ENCODE measurements around the gene RPUSD1.

RPUSD1 gene

DNA sequence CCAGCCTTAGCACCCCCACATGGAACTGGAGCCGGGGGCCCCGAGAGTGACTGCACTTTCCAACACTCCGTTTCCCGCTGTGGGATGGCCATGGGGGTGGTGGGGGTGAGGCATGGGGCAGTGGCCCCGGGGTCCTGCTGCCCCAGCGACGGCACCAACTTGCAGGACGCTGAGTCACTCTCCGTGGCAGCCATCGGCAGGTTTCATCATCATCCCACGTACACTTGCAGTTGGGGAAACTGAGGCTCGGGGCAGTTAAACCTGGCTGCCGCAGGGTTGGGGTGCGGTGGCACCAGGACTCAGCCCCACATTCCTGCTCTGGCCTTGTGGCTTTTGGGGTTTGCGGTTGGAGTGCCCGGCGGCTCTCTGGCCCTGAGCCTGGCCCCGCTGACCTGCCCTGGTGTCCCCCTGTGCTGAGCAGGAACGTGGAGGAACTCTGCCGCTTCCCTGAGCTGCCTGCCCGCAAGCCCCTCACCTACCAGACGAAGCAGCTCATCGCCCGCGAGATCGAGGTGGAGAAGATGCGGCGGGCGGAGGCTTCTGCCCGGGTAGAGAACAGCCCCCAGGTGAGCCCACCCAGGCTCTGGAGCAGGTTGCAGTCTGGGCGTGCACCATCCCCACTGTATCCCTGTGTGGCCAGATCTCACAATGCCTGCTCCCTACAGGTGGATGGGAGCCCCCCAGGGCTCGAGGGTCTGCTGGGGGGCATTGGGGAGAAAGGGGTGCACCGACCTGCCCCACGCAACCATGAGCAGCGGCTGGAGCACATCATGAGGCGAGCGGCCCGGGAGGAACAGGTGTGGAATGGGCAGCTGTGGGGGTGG, 8.3 kb upstream of the RPUSD1 start:
- no peak for DNase-seq (ENCODE audit: low spot score in 2 of 2)
- H3K36me3 Mint-ChIP-seq, result peaks cover 3% of the 10 kb centered on the region
- no peak overlapping the region for H3K27ac Mint-ChIP-seq
- no peaks in the 10 kb centered on the region for H3K9me3 Mint-ChIP-seq
- H3K4me3 Mint-ChIP-seq, result no peak overlapping the region
- peaks cover 8% of the 10 kb centered on the region for H3K4me1 Mint-ChIP-seq
- no peak for ATAC-seq

GRCh38 chr16:795580-796229, 7.5 kb upstream of the RPUSD1 start:
- Mint-ChIP-seq H3K4me3 (no peak overlapping the region), H3K27ac (no peak overlapping the region), H3K9me3 (no peaks in the 10 kb centered on the region), H3K4me1 (peaks cover 13% of the 10 kb centered on the region), H3K36me3 (peaks cover 11% of the 10 kb centered on the region)
- ATAC-seq (no peak), DNase-seq (ENCODE audit: low spot score in 2 of 2) (no peak)

- Mint-ChIP-seq H3K36me3 (peaks cover 17% of the 10 kb centered on the region), H3K4me1 (peaks cover 13% of the 10 kb centered on the region), H3K9me3 (no peaks in the 10 kb centered on the region), H3K4me3 (no peak overlapping the region), H3K27ac (no peak overlapping the region)
- ATAC-seq (no peak), DNase-seq (ENCODE audit: low spot score in 2 of 2) (no peak)
Measured at GRCh38 chr16:794853-795466, 6.8 kb upstream of the RPUSD1 start.

DNA sequence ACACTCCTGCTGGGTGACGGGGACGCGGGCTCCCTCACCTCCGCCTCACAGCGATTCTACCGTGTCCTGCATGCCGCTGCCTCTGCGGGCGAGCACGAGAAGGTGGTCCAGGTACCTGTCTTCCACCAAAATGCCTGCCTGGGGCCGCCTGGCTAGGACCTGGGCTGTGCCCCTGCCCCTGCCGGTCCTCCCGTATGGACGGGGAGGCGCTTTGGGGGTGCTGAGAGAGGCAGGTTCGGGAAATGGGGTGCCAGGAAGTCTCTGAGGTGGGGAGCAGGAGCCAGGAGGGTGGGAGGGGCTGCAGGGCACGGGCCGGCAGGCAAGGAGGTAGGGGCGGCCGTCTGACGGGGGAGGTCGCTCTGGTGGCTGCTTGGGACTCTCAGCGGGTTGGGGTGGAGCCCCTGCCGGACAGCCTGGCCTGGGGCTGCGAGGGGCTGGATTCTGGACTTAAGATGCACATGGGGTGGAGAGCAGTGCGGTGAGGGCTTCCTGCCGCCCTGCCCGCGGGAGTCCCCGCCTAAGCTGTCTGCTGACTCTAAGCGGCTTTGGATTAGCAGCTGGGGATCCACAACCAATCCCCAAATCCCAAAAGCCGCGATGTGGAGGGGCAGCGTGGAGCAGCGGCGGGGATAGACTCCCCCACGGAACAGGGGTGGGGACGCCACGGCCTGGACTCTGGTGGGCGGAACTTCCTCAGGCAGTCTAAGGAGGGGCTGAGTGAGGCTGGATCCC, 6.1 kb upstream of the RPUSD1 start:
- H3K27ac Mint-ChIP-seq, result no peak overlapping the region
- DNase-seq (ENCODE audit: low spot score in 2 of 2), result no peak
- peaks cover 13% of the 10 kb centered on the region for H3K4me1 Mint-ChIP-seq
- no peak overlapping the region for H3K4me3 Mint-ChIP-seq
- H3K36me3 Mint-ChIP-seq, result peaks cover 17% of the 10 kb centered on the region
- no peaks in the 10 kb centered on the region for H3K9me3 Mint-ChIP-seq
- no peak for ATAC-seq

DNA sequence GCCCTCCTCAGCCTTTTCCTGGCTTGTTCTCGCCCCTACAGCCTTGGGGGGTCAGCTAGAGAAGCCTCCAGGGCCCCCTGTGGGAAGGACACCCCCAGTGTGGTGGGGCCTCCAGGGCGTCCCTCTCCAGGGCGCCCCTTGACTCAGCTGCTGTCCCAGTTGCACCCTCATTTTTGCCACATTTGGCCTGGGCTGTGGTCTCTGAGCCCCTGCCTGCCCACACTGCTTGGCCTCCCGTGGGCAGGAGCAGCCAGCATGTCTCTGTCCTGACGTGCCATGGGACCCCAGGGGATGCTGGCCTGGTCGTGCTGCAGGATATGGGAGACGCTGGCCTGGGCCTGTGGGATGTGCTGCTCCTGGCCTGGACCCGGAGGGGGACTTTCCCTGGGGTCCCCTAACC, 5.2 kb upstream of the RPUSD1 start:
- H3K9me3 Mint-ChIP-seq, result no peaks in the 10 kb centered on the region
- no peak overlapping the region for H3K27ac Mint-ChIP-seq
- H3K4me1 Mint-ChIP-seq, result peaks cover 13% of the 10 kb centered on the region
- H3K4me3 Mint-ChIP-seq, result no peak overlapping the region
- DNase-seq (ENCODE audit: low spot score in 2 of 2) (no peak), ATAC-seq (no peak)
- peaks cover 17% of the 10 kb centered on the region for H3K36me3 Mint-ChIP-seq

DNA sequence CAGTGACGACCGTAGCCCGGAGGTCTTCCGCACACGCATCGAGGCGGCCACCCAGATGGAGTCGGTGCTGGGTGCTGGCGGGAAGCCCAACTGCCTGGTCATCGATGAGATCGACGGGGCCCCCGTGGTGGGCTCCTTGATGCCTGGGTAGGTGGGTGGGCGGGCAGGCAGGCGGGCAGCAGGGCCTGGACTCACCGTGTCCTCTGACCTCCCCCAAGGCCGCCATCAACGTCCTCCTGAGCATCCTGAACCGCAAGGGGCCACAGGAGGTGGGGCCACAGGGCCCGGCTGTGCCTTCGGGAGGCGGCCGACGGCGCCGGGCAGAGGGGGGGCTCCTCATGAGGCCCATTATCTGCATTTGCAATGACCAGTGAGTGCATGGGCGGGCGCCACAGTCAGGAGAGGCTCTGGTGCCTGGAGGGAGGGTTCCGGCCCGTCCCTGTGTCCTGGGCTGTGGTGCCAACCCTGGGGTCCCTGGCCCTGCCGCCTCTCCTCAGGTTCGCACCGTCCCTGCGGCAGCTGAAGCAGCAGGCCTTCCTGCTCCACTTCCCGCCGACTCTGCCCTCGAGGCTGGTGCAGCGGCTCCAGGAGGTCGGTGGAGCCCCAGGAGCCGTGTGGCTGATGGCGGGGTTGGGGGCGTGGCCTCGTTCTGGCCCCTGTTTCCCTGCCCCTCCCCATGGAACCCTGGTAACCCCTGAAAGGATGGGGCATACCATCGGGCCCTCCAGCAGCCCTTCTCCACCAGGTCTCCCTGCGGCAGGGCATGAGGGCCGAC, 4.2 kb upstream of the RPUSD1 start:
- ATAC-seq, result no peak
- DNase-seq (ENCODE audit: low spot score in 2 of 2), result no peak
- Mint-ChIP-seq H3K4me1 (peaks cover 13% of the 10 kb centered on the region), H3K27ac (no peak overlapping the region), H3K36me3 (peaks cover 21% of the 10 kb centered on the region), H3K4me3 (no peak overlapping the region), H3K9me3 (no peaks in the 10 kb centered on the region)

DNA sequence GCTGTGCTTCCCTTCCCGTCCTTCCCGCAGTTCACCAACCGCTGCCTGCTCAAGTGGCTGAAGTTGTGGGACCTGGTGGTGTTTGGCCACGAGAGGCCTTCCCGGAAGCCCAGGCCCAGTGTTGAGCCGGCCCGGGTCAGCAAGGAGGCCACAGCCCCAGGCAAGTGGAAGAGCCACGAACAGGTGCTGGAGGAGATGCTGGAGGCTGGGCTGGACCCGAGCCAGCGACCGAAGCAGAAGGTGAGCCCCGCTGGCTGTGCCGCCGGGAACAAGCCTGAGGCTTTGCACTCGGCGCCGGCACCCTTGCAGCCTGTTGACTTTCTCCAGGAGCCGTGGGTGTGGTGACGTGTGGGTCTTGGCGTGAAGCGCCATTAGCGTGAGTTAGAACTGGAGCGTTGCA, 3.0 kb upstream of the RPUSD1 start:
- Mint-ChIP-seq H3K4me3 (no peak overlapping the region), H3K36me3 (peaks cover 32% of the 10 kb centered on the region), H3K27ac (no peak overlapping the region), H3K9me3 (no peaks in the 10 kb centered on the region), H3K4me1 (peaks cover 19% of the 10 kb centered on the region)
- ATAC-seq (no peak), DNase-seq (ENCODE audit: low spot score in 2 of 2) (no peak)

- H3K4me1 Mint-ChIP-seq, result peaks cover 17% of the 10 kb centered on the region
- peaks cover 39% of the 10 kb centered on the region for H3K36me3 Mint-ChIP-seq
- no peak overlapping the region for H3K27ac Mint-ChIP-seq
- H3K4me3 Mint-ChIP-seq, result peak overlapping the region; percentile 77
- no peaks in the 10 kb centered on the region for H3K9me3 Mint-ChIP-seq
- DNase-seq (ENCODE audit: low spot score in 2 of 2) (no peak), ATAC-seq (no peak)
Measured at GRCh38 chr16:790086-790485, 1.9 kb upstream of the RPUSD1 start.

- no peaks in the 10 kb centered on the region for H3K9me3 Mint-ChIP-seq
- H3K4me3 Mint-ChIP-seq, result peak overlapping the region; percentile 77
Measured at GRCh38 chr16:789191-789850, 1.1 kb upstream of the RPUSD1 start.

GRCh38 chr16:788399-789126, 382 bp upstream of the RPUSD1 start, which contains the start of gene CHTF18:
Gene CHTF18, plus strand, starts transcription at chr16:788620. Its CDS starts 65 bp downstream, at chr16:788685.
- H3K27ac Mint-ChIP-seq, result peak within 1 kb of the TSS; percentile 81
- no peaks in the 10 kb centered on the region for H3K9me3 Mint-ChIP-seq
- H3K4me3 Mint-ChIP-seq, result peak within 1 kb of the TSS; percentile 77
- peaks cover 20% of the 10 kb centered on the region for H3K4me1 Mint-ChIP-seq
- DNase-seq (ENCODE audit: low spot score in 2 of 2) (peak; percentile 93 to 94), ATAC-seq (peak; percentile 86)
- H3K36me3 Mint-ChIP-seq, result peaks cover 44% of the 10 kb centered on the region

More at GRCh38 chr16:789191-789850, 1.1 kb upstream of the RPUSD1 start:
- Mint-ChIP-seq H3K36me3 (peaks cover 44% of the 10 kb centered on the region), H3K27ac (no peak overlapping the region), H3K4me1 (peaks cover 20% of the 10 kb centered on the region)
- ATAC-seq (no peak), DNase-seq (ENCODE audit: low spot score in 2 of 2) (no peak)

DNA sequence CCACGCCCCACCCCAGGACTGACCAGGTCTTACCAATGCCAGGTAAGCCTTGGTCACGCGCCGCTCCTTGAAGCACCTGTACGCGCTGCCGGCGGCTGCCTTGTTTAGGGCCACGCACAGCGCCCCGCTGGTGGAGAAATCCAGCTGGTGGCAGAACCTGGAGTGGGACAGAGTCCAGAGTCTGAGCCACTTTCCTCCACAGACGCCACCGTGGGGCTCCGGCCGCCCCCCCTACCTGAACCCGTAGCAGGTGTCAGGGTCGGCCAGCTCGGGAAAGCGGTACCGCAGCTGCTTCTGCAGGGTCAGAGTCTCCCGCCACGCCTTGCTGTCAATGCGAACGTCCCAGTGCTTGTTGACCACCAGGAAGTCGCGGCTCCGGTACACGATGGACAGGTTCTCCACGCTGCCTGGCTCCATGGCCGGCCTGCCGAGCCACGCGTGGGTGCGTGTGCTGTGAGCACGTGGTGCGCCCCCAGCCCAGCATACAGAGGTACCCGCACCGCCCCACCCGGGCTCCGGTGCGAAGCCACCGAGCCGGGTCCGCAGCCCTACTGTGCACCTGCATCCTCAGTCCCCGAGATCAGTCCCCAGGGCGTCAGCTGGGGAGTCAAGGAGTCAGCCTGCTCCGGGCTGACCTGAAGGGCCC, 737 bp downstream of the RPUSD1 start:
- no peak for ATAC-seq
- H3K27ac Mint-ChIP-seq, result peak overlapping the region; percentile 81
- H3K4me1 Mint-ChIP-seq, result peaks cover 20% of the 10 kb centered on the region
- peaks cover 44% of the 10 kb centered on the region for H3K36me3 Mint-ChIP-seq
- H3K4me3 Mint-ChIP-seq, result peak overlapping the region; percentile 77
- no peaks in the 10 kb centered on the region for H3K9me3 Mint-ChIP-seq
- DNase-seq (ENCODE audit: low spot score in 2 of 2), result no peak

DNA sequence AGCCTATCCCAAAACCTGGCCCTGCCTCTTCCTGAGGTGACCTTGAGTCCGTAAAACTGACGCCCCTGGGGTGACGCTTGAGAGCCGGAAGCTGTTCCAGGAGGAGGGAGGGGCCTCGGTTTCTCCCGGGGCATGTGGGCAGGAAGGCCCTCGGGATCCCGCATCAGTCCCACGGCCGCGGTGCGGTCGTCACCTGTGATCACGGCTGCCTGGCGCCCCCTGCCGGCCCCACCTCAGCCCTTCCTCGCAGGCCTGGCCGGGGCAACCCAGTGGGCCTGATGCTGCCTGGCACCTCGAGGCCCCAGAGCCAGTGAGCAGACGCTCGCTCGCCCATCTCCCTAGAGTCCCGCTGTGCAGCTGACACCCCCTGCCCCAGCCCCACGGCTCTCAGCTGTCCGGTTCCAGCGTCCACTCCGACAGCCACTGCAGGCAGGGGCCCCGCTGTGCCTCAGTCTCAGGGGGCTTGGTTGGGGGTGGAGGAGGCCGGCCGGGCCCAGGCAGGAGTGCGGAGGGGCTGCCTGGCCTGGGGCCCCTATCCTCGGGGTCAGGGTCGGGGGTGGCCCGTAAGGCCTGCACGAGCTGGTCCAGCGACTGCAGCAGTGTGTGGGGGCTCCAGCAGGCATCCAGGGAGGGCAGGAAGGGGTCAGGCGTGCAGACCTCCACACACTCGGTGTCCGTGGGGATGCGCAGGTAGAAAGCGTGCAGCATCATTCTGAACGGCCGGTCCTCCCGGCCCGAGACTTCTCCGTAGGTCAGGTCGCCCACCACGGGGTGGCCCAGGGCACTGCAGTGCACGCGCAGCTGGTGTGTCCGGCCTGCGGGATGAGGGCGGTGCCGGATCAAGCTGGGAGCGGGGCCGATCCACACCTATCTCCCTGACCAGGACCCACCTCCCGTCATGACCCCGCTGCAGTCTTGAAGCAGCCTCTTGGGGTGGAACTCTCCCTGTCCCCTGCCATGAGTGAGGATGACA, 2.3 kb downstream of the RPUSD1 start:
- Mint-ChIP-seq H3K36me3 (peaks cover 34% of the 10 kb centered on the region), H3K4me1 (peaks cover 12% of the 10 kb centered on the region), H3K9me3 (no peaks in the 10 kb centered on the region), H3K27ac (no peak overlapping the region), H3K4me3 (peak overlapping the region; percentile 77)
- ATAC-seq, result peak; percentile 42
- peak; percentile 76 to 90 for DNase-seq (ENCODE audit: low spot score in 2 of 2)
